G401 (cell line): ENCODE measurements around the gene SCD5. TPM values are rescaled to one million over a fixed set of nuclear protein-coding genes. Genes with fewer than 3 reads are reported as not detected.

ENCODE experiments used
- DNase-seq: peaks from one replicate; pipeline ENCODE4 v3.0.0-alpha.2; 2015; ENCODE audit warnings: low spot score
- in situ Hi-C: cut with HindIII; loops from 2 replicates; pipeline ENCODE4 v1.10.0; 2016; ENCODE audit warnings: low sequenced_read_pairs, mixed read lengths
- total RNA-seq: library from RNA; depleted of rRNA; stranded (reverse); fragments of >200 nt; shearing (Covaris generic); gene quantifications from 2 replicates; pipeline ENCODE4 v1.2.3, GENCODE V29; 2014

The SCD5 gene
- total RNA-seq, 1 experiment from 2014 or later, result 10.1 TPM

DNA sequence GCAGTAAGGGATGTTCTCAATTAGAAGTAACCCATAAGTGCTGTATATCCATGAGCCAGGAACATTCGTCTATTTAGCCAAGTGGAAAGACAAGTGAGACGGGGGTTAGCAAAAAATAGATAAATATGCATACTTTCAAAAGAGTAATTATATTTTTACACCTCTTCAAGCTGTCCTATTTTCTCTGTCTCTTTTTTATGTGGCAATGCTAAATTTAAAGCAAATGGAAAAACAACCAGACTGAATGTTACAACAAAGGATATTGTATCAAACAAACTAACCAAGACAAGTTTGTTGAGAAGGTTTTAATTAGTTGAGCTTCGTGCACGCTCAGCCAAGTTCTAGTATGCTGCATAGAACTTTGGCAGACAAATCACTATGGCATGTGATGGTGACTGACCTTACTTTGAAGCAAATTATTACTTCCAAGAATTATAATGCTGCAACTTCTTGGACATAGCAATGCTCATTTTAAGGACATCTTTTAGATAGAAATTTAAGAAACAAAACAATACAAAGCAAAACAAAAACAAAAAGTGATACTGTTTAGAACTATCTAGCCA is 175.4 kb downstream of the SCD5 start:
- in situ Hi-C loops, result no loop called here
- DNase-seq, result no peak

DNA sequence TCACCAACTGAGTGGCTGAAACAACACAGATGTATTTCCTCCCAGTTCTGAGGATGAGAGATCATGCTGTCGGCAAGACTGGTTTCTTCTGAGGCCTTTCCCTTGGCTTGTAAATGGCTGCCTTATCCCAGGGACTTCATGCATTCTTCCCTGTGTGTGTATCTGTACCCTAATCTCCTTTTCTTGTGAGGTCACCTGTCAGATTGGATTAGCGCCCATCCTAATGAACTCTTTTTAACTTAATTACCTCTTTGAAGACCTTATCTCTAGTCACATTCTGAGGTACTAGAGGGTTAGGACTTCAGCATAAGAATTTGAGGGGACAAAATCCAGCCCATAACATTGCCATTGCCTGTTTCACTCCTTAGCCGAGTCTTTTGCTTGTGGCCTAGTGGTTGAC is 177.3 kb downstream of the SCD5 start:
- DNase-seq, result no peak
- in situ Hi-C loops, result no loop called here

DNA sequence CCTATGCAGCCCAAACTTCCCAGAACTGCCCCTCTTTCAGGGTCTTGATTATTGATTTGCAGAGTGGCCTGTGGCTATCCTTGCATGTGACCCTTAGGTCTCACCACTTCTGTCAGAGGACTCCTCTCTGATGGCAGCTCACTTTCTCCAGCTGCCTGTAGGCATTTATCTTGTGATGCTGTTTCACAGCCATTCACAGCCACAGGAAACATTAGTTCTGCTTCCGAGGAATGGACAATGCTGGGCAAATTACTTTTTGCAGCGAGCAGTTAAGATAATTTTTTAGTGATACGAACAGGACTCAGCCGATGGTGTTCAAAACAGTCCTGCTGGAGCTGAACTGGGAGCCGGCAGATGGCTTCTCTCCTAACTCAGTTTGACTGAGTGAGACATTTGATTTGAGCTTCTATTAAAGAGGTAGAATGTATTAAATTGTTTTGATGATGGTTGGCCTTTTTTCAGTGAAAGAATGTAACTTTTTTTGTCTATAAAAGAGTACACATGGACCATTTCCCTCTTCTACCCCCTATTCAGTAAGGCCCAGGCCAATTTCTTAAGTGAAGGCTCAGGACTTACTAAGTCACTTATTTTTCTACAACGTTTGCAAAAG is 178.4 kb downstream of the SCD5 start:
- DNase-seq, result no peak

DNA sequence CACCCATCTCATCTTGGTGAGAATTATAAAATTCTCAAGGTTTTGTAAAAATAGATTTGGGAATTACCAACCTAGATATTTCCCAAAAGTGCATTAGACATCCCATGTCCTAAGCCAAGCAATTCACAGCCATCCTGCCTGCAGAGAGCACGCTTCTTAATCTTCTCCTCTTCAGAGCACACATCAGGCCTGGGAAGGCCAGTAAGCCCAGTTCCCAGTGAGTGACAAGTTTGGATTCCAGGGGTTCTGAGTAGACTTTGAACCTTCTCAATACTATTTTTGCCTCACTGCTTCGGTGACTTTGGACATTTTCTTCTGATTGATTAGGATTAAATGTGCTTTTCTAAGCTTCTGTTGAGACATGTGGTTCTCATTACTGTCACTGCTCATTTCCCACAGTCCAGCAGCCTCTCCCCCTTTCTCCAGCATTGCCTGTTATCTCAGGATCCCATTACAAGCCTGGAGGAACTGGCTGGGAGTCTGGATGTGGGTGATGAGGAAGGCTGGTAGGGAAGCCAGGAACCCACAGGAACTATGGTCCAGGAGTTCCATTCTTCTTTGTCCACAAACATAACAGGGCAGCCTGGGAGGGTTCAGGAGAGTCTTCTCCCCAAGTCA is 180.4 kb downstream of the SCD5 start:
- no peak for DNase-seq
- in situ Hi-C loops, result no loop called here

More for the DNA sequence above, 178.4 kb downstream of the SCD5 start:
- in situ Hi-C loops, result no loop called here

DNA sequence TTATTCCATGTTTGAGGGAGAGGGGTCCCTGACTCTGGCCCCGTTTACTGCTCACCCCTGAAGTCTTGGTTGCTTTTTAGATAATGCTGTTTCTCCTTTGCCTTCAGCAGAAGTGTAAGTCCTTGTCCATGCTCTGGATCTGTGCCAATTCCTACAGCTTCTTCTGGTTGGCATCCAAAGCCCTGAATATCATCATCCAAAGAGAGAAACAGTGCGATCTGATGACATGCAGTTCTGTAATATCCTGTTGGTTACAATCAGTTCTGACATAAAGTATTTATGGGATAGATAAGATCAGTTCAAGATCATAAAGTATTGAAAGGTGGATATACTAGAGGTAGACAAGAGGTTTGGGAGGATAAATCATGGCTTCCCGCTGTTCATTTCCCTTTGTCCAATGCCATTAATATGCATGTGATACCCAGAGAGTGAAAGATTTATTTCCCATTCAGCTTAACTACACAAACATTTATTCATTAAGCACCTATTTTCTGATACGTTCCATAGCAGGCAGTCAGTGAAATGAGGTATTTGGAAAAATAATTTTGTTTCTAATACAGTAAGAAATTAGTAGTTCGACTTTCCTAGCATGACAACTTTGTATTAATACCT is 183.7 kb downstream of the SCD5 start:
- in situ Hi-C loops, result no loop called here

DNA sequence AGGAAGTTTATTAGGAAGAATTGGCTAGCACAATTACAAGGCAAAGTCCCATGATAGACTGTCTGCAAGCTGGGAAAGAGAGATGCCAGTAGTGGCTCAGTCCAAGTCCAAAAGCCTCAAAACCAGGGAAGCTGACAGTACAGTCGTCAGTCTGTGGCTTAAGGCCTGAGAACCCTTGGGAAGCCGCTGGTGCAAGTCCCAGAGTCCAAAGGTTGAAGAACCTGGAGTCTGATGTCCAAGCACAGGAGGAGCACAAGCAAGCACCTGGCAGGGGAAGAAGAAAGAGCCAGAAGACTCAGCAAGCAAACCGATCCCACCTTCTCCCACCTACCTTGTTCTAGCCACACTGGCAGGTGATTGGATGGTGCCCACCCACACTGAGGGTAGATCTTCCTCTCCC is 185.5 kb downstream of the SCD5 start:
- in situ Hi-C loops, result no loop called here
- DNase-seq, result no peak

More for the DNA sequence above, 183.7 kb downstream of the SCD5 start:
- peak; percentile 5 for DNase-seq

DNA sequence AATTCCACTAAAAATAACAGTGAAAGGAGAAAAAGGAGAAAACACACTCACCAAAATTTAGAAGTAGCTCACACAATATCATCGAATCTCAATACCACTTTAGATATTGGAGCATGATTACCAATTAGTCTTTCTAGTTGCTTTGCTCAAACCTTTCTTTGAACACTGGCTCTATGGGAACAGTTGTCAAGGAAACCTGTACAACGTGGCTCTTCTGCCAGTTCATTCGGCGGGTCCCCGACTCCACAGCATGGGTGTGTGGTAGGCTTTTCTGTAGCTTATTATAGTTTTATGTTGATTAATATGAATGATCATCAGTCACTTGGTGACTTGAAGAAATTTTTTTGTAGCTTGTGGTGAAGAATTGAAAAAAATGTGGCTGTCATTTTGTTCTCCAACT is 186.6 kb downstream of the SCD5 start:
- in situ Hi-C loops, result no loop called here
- DNase-seq, result no peak

DNA sequence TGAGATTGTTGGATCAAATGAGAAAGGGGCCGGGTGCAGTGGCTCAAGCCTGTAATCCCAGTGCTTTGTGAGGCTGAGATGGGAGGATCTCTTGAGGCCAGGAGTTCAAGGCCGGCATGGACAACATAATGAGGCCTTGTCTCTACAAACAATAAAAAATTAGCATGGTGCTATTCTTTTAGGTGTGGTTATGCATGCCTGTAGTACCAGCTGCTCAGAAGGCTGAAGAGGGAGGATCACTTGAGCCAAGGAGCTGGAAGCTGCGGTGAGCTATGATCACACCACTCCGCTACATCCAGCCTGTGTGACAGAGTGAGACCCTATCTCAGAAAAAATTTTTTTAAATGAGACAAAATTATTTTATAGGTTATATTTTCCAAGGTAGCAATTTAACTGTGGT is 187.1 kb downstream of the SCD5 start:
- DNase-seq, result no peak
- in situ Hi-C loops, result no loop called here

DNA sequence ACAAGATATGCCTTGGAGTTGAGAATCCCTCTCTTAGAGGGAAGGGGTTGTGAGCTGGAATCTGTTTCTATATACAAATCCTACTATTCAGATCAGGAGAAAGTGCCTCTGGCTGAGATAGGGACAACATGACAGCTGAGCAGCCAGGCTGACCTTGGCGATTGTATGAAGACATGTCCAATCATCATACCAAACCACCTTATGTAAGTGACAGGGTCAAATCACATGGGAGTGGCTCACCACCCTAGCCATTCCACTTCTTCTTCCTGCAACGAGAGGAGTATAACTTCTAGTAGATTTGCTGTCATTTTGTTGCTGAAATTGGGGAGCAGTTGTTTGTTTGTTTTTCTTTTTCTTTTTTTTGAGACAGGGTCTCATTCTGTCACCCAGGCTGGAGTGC is 188.6 kb downstream of the SCD5 start:
- in situ Hi-C loops, result no loop called here
- DNase-seq, result no peak

DNA sequence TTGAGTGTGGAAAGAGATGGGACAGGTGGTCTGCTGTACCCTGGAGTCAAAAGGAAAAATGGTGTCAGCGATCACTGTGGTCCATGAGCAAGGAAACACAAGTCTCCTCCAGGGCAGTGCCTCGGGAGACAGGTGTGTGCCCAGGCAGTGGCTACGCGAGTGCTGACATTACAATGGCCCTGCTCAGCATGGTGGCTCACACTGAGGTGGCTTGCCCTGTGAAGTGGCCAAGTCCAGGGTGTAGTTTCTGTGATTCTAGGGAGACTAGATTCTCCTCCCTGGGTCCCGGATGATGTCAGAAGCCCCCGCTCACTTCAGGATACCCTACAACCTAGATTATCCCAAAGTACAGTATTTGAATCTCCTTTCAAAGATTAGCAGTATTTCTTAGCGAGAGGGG is 192.0 kb downstream of the SCD5 start:
- no peak for DNase-seq
- in situ Hi-C loops, result no loop called here

DNA sequence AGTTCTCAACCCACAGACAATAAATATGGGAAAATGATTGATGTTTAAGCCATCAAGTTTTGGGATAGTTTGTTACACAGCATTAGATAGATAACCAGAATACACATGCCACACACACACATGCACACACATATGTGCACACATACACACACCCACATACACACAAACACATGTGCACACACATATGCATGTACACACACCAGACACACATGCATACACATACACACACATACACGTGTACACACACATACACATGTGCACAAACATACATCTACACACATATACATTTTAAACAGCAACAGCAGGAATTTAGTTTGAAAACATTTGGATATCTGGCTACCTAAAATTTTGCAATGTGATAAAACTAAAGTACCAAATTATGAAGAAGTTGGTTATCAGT is 194.1 kb downstream of the SCD5 start:
- in situ Hi-C loops, result no loop called here
- DNase-seq, result no peak

DNA sequence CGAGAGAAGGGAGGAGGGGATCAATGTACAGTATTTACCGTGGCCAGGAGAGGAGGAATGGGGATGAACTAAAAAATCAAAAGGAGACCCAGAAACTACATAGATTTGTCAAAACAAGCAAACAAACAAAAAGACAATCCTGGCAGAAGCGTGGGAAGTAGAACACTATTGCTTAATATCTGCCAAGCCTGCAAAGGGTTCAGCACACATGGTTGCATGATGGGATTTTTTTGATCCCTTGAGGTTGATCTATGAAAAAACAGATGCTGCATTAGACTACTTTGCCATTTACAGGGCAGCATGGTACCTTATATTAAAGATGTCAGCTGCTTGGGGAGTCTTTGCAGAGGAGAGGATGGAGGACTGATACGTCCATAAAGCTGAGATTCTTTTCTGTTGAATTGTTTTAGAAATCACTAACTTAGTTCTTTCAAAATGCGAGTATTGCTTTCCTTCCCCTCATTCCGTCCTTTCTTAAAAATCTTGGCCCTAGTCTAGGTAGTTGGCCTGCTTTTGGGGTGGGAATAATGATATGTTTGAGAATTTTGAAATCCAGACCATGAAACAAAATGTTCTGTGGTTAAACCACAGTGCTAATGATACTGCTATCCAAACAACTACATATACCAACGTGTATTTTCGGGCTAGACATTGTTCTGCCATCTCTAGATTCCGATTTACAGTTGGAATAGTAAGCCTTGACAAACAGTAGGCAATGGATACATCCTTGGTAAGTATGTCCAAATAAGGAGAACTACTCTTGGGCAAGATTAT is 197.2 kb downstream of the SCD5 start:
- in situ Hi-C loops, result no loop called here
- DNase-seq, result no peak

DNA sequence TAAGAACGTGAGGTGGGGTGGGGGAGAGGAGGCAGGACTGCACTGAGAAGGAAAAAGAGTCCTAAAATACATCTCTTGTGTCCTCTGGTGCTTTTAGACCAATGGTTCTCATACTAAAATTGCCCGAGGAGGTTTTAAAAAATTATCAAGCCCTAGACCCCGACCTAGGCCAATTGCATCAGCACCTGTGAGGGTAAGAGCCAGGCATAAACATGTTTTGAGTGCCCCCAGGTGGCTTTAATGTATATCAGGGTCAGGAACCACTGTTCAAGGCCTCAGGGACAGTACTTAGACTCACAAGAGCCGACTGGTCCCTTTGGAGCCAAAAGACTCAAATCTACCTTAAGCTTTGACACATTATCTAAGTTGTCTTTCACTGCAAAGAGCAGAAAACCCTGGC is 199.3 kb downstream of the SCD5 start:
- in situ Hi-C loops, result no loop called here
- DNase-seq, result no peak

DNA sequence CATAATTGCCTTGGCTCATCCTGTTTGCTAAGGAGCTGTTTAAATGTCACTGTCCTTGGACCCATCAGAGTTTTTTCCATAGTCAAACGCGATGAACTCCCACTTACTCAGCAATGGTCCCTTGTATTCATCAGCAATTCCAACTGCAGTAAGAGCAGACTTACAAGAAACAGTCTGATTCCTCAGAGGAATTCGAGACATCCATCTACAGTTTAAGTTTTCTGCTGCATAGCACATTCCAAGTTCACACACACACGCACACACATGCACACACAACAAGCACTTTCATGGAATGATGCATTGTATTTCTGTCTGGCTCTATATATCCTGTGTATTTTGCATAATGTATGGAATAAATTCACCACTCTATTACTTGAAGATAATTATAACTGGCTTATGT is 204.1 kb downstream of the SCD5 start:
- in situ Hi-C loops, result no loop called here
- no peak for DNase-seq

DNA sequence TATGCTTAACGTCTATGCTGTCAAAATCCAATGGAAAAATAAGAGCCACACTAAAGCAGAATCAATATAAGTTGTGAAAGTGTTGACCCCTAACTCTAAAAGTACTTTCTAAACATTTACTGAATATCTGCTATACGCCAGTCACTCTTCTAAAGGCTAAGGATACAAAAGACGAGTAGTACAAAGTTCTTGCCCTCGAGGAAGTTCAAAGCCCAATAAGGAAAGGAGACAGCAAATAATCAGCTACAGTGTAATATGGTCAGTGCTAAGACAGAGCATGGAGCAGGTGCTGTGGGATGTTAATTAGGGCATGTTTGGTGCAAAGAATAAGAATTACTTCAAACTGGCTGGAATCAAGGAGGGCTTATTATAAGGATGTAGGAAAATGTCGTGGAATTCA is 205.2 kb downstream of the SCD5 start:
- no peak for DNase-seq
- in situ Hi-C loops, result no loop called here

DNA sequence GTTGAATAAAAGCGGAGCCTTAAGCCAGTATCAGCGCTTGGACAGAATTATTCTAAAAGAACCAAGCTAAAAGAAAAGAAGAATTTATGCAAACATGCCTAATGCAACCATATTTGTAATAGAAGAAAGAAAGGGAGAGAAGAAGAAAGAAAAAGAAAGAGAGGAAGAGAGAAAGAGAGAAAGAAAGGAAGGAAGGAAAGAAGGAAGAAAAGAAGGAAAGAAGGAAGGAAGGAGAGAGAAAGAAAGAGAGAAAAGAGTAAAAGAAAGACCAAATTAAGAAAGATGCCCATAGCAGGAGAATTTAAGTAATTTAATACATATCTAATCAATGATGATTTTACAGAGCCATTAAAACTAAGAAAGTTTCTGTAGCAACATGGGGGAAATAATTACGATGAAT is 206.0 kb downstream of the SCD5 start:
- in situ Hi-C loops, result no loop called here

DNA sequence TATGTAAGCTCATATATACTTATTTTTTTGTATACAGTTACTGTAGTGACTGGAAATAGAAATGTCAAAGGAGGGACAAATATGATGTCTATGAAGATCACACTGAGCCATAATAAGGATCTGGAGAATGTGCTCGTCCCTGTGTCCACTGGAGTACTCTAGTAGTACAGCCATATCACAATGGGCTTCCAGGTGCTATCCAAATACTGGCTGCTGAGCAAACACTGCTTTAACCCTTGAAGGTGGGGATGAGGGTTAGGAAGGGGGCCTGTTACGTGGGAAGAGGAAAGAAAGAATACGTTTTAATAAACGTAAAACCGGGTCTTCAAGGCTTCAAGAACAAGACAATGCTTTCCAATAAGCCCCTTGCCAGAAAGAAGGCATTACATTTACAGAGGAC is 207.0 kb downstream of the SCD5 start:
- in situ Hi-C loops, result no loop called here
- DNase-seq, result no peak

More for the DNA sequence above, 206.0 kb downstream of the SCD5 start:
- DNase-seq, result no peak

DNA sequence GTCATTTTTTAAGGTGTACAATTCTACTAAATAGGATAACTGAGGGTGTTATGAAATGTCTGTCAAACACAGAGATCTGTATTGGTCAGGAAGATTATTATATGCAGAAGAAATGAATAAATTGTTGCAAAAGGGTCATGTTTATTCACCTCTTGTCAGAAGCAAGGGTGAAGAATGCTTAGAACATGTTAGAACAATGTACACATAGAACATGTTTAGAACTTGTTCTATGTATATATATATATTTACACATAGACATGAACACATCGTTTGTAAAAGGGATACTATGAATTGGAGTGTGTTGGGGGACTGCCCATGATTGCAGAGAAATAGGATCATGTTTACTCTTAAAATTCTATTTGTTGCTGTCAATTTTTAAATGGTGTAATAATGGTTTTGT is 208.8 kb downstream of the SCD5 start:
- in situ Hi-C loops, result no loop called here
- no peak for DNase-seq

DNA sequence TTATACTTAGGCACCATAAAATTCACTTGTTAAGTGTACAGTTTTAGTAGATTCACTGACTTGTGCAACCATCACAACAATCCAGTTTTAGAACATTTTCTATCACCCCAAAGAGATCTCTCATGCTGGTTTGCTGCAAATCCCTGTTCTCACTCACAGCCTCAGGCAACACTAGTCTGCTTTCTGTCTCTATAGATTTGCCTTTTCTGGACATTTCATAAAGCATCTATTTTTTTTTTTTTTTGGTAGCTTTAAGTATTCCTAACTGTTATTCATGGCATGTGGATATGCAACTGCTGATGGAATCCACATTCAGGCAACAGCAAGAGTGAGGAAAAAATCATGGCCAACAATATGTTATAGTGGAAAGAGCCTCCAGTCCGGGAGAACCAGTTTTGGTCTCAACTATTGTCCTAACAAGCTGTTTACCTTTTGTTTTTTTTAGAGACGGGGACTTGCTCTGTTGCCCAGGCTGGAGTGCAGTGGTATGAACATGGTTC is 209.8 kb downstream of the SCD5 start:
- in situ Hi-C loops, result no loop called here
- no peak for DNase-seq
